ENCODE measurements around the gene ODAPH. TPM values are rescaled to one million over a fixed set of nuclear protein-coding genes. Genes with fewer than 3 reads are reported as not detected.
A peak's percentile ranks its signal among the peaks of the same experiment; 100 is the strongest.
"Not testable (repeated sequence)": the region's sequence is repeated elsewhere in the genome, so short reads cannot be mapped to it uniquely, and the experiment has no call there.

Gene ODAPH
- total RNA-seq (2013): not detected
- polyA plus RNA-seq (not detected), polyA minus RNA-seq (0.08 TPM in 1 of 2 replicates, not detected in the other), total RNA-seq (0 to 0.46 (median 0.08) reads per million in 11 experiments)

GRCh38 chr4:75555294-75556164, at the start of gene ODAPH:
ODAPH (plus strand) TSS chr4:75556066; CDS start chr4:75556083, 17 bp downstream.
- H3K79me2 ChIP-seq (ENCODE audit: insufficient read depth, low read length): no peaks in the 10 kb centered on the region
- H3K36me3 ChIP-seq (replicated peaks in 1 of 2; ENCODE audit: control insufficient read depth in 1 of 2, insufficient read depth in 2 of 2, low read length in 2 of 2): no peaks in the 10 kb centered on the region
- H3K27ac ChIP-seq (ENCODE audit: low read depth in 1 of 2, low read length in 2 of 2): no peak within 1 kb of the TSS
- no peaks in the 10 kb centered on the region for H3K4me1 ChIP-seq (ENCODE audit: control insufficient read depth in 1 of 2, insufficient read depth in 2 of 2, low read length in 2 of 2)
- H3K9me3 Mint-ChIP-seq: no peaks in the 10 kb centered on the region
- TF ChIP-seq CTCF (IDR thresholded peaks at IDR 0.05): no peak
- H3K27ac Mint-ChIP-seq: peak within 1 kb of the TSS in 2 of 7 donors; percentile 7 to 30
- intact Hi-C loops (cut with micrococcal nuclease): no loop called here
- H3K27me3 Mint-ChIP-seq (ENCODE audit: low read depth in 3 of 3): peaks cover 0 to 3% (median 1%) of the 10 kb centered on the region in 3 donors
- no peaks in the 10 kb centered on the region for H3K9me3 ChIP-seq (replicated peaks in 1 of 2; ENCODE audit: control insufficient read depth in 1 of 2, insufficient read depth in 1 of 2, low read length in 2 of 2)
- no peaks in the 10 kb centered on the region for H4K20me1 ChIP-seq (ENCODE audit: insufficient read depth, low read length)
- 82% methylated on average over 1 of the region's 9 CpGs for WGBS (ENCODE audit: insufficient coverage)
- no peak within 1 kb of the TSS for H3K4me3 ChIP-seq (replicated peaks in 1 of 3; ENCODE audit: low read depth in 2 of 3, low read length in 3 of 3)
- no peak within 1 kb of the TSS for H3K4me2 ChIP-seq (replicated peaks; ENCODE audit: extremely low read depth, low read length, poor library complexity, severe bottlenecking)
- H2AFZ ChIP-seq (ENCODE audit: insufficient read depth, low read depth, low read length, poor library complexity, severe bottlenecking): no peak within 1 kb of the TSS
- H3K36me3 Mint-ChIP-seq: no peaks in the 10 kb centered on the region
- no peak for DNase-seq
- H3K9ac ChIP-seq (ENCODE audit: insufficient read depth, low read length, poor library complexity, severe bottlenecking): no peak within 1 kb of the TSS
- no peaks in the 10 kb centered on the region for H3K27me3 ChIP-seq (ENCODE audit: control insufficient read depth in 2 of 2, insufficient read depth in 2 of 2, low read length in 2 of 2)
- no peak within 1 kb of the TSS for H3K4me3 Mint-ChIP-seq
- no peaks in the 10 kb centered on the region for H3K4me1 Mint-ChIP-seq

GRCh38 chr4:75509592-75509991, 46.3 kb upstream of the ODAPH start:
- H3K27me3 ChIP-seq (ENCODE audit: control insufficient read depth in 2 of 2, insufficient read depth in 2 of 2, low read length in 2 of 2); H3K9ac ChIP-seq (ENCODE audit: insufficient read depth, low read length, poor library complexity, severe bottlenecking); H2AFZ ChIP-seq (ENCODE audit: insufficient read depth, low read depth, low read length, poor library complexity, severe bottlenecking); intact Hi-C loops (cut with micrococcal nuclease); H3K9me3 Mint-ChIP-seq; H3K9me3 ChIP-seq (replicated peaks in 1 of 2; ENCODE audit: control insufficient read depth in 1 of 2, insufficient read depth in 1 of 2, low read length in 2 of 2); H3K4me3 Mint-ChIP-seq; H3K27ac ChIP-seq (ENCODE audit: low read depth in 1 of 2, low read length in 2 of 2); H3K4me2 ChIP-seq (replicated peaks; ENCODE audit: extremely low read depth, low read length, poor library complexity, severe bottlenecking); DNase-seq; H3K4me3 ChIP-seq (replicated peaks in 1 of 3; ENCODE audit: low read depth in 2 of 3, low read length in 3 of 3); H3K27me3 Mint-ChIP-seq (ENCODE audit: low read depth in 3 of 3): not testable (repeated sequence)
- Mint-ChIP-seq H3K36me3 (peaks cover 36 to 43% of the 10 kb centered on the region in 2 donors), H3K4me1 (peaks cover 14% of the 10 kb centered on the region), H3K27ac (peak overlapping the region in 1 of 7 donors; percentile 62)
- no CpG with 5 or more reads among the region's 4 CpGs for WGBS (ENCODE audit: insufficient coverage)
- peaks cover 20 to 40% of the 10 kb centered on the region in 2 donors for H3K36me3 ChIP-seq (replicated peaks in 1 of 2; ENCODE audit: control insufficient read depth in 1 of 2, insufficient read depth in 2 of 2, low read length in 2 of 2)
- H3K4me1 ChIP-seq (ENCODE audit: control insufficient read depth in 1 of 2, insufficient read depth in 2 of 2, low read length in 2 of 2): peaks cover 39 to 40% of the 10 kb centered on the region in 2 donors
- peaks cover 92% of the 10 kb centered on the region for H3K79me2 ChIP-seq (ENCODE audit: insufficient read depth, low read length)
- H4K20me1 ChIP-seq (ENCODE audit: insufficient read depth, low read length): peaks cover 24% of the 10 kb centered on the region

Data from CD14-positive monocyte (primary cell).